ENCODE measurements around the gene NDE1.
"Not testable (repeated sequence)": the region's sequence is repeated elsewhere in the genome, so short reads cannot be mapped to it uniquely, and the experiment has no call there.

Gene NDE1

DNA sequence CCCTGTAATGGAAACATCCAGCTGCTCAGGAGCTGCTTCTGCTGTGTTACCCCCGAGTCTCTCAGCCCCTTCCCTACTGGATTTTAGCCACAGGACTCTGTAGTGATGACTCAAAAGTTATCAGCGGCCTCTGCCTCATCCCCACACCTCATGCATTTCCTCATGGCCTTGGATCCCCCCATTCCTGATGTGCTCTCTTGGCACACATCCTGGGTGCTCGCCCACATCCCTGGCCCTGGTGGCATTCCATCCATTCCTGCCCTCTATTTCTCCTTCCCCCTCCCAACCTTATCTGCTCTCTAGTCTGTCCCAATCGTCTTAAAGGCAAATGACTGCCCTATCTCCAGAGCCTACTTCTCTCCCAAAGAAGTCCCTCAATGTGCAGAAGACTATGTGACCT lies 31.7 kb upstream of the NDE1 start:
- DNase-seq (ENCODE audit: low read depth, low spot score): no peak
- H3K27ac ChIP-seq: no peak overlapping the region

- no peak for DNase-seq (ENCODE audit: low read depth, low spot score)
- H3K27ac ChIP-seq: no peak overlapping the region
Measured at GRCh38 chr16:15620611-15621195, 29.3 kb upstream of the NDE1 start.

- H3K27ac ChIP-seq: no peak overlapping the region
- no peak for DNase-seq (ENCODE audit: low read depth, low spot score)
Measured at GRCh38 chr16:15621456-15621855, 28.6 kb upstream of the NDE1 start.

- no peak for DNase-seq (ENCODE audit: low read depth, low spot score)
- H3K27ac ChIP-seq: no peak overlapping the region
Measured at GRCh38 chr16:15621889-15622288, 28.2 kb upstream of the NDE1 start.

GRCh38 chr16:15631730-15632409 lies 18.2 kb upstream of the NDE1 start:
- DNase-seq (ENCODE audit: low read depth, low spot score): no peak
- no peak overlapping the region for H3K27ac ChIP-seq

DNA sequence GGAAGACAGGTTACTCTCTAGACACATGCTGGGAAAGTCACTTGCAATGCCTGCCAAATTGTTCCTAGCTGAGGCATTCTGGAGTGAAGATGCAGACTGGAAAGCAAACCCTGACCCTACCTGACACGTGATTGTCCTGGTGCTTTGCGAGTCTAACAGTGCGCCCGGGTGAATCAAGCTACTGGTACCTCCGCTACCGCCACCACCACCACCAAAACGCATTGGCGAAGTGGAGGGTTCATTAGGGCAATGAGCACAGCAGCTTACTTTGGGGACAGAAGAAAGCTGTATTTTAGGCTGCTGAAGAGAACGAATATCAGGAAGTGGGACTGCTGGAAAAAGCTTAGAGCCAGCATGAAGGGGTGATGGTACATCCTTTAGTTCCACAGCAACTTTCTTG lies 14.1 kb upstream of the NDE1 start:
- H3K27ac ChIP-seq: no peak overlapping the region
- DNase-seq (ENCODE audit: low read depth, low spot score): no peak

- no peak overlapping the region for H3K27ac ChIP-seq
- DNase-seq (ENCODE audit: low read depth, low spot score): no peak
Measured at GRCh38 chr16:15636392-15636873, 13.6 kb upstream of the NDE1 start.

- H3K27ac ChIP-seq: no peak overlapping the region
- no peak for DNase-seq (ENCODE audit: low read depth, low spot score)
Measured at GRCh38 chr16:15639061-15639568, 10.9 kb upstream of the NDE1 start.

DNA sequence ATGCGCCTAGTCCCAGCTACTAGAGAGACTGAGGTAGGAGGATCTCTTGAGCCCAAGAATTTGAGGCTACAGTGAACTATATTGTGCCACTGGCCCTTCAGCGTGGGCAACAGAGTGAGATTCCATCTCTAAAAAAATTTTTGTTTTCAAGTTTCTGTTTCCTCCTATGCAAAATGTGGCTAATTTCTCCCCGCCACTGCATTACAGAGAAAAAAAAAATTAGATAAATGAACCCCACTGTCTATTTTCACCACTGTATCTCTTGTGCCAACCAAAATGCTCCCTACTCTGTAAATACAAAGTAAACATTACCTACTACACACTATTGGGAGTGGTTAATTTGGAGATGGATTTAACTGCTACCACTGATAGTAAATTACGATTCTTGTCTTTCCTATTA lies 9.1 kb upstream of the NDE1 start:
- no peak for DNase-seq (ENCODE audit: low read depth, low spot score)
- H3K27ac ChIP-seq: no peak overlapping the region

- DNase-seq (ENCODE audit: low read depth, low spot score): no peak
- H3K27ac ChIP-seq: peak overlapping the region; percentile 99
Measured at GRCh38 chr16:15641753-15642556, 8.1 kb upstream of the NDE1 start.

GRCh38 chr16:15642557-15643047 lies 7.4 kb upstream of the NDE1 start:
- peak overlapping the region; percentile 99 for H3K27ac ChIP-seq
- DNase-seq (ENCODE audit: low read depth, low spot score): peak; percentile 16

DNA sequence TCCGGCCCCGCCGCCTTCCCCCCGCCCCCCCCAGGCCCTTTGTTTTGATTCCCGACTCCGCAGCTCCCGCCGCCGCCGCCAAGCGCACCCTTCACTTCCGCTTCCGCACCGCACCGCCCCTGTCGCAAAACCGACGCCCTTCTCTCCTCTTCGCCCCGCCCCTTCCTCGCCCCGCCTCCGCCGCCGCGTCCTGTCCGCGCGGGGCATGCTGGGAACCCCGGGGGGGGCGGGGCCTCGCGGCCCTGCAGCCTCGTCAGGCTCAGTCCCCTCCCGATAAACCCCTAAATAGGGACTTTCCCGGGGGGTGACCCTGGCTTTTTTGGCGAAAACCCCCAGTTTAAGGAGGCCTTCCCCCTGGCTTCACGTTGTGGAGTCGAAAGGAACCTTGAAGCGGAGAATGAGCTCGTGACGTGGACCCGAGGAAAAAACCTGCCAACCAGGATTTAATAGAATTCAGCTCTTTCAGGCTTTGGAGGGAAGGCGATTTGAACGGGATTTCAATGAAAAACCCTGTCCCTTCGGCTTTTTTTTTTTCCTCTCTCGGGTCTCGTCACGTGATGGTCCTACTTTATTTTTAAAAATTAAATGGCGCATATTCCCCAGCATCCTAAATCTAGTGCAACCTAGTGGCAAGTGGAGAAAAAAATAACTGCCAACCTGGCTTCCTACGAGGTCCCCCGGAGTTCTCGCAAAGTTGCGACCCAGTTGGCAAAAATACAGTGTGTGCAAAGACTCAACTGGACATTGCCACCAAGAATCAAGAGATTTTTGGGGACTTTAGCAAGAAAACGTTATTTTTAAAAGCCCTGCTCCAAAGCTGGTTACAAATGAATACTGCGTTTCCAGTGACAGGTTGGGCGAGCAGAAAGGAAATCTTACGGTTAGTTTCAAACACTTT lies 6.7 kb upstream of the NDE1 start, which contains the start of gene MARF1:
MARF1 (minus strand) TSS at position 107 of the 898 bp plus-strand sequence. CDS start 3,921 bp downstream, outside the sequence.
- H3K27ac ChIP-seq: peak within 1 kb of the TSS; percentile 99
- DNase-seq (ENCODE audit: low read depth, low spot score): peak; percentile 73

DNA sequence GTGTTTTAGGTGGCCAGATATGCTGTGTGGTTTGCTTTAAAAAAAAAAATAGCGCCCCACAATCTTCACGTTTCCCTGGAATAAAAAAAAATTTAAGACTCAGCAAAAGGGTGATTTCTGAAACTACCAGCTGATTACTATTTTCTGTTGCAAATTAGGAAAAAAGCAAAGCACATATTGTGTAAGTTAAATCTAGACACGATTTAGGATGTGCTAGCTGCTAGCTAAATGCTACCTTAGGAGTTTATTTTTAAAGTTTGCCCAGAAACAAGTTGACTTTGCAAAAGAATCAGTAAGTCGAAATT lies 6.1 kb upstream of the NDE1 start:
- H3K27ac ChIP-seq: peak overlapping the region; percentile 99
- no peak for DNase-seq (ENCODE audit: low read depth, low spot score)

DNA sequence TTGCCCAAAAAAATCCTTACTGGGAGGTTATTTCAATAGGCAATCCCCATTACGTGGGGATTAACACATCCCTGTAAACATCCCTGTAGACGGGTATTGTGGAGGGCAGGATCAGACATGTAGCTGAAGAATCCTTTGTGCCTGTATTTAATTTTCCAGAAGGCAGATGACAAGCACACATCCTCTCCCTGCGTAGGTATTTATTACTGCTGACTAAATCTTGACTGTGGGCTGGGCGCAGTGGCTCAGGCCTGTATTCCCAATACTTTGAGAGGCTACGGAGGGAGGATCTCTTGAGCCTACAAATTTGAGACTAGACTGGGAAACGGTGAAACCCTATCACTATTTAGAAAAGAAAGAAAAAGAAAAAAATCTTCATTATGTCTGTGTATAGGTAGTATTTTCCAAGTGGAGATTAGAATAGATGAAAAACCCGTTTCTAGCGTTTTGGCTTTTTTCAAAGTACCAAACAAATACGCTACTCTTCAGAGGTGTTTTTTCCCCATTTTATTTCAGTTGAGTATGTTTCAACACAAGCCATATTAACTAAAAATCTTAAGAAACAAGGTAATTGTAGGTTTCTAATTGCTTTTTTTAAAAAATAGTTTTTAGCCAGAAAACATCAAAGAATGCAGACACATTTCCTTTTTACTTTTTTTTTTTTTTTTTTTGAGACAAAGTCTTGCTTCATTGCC lies 5.6 kb upstream of the NDE1 start:
- peak overlapping the region; percentile 99 for H3K27ac ChIP-seq
- DNase-seq (ENCODE audit: low read depth, low spot score): peak; percentile 96

DNA sequence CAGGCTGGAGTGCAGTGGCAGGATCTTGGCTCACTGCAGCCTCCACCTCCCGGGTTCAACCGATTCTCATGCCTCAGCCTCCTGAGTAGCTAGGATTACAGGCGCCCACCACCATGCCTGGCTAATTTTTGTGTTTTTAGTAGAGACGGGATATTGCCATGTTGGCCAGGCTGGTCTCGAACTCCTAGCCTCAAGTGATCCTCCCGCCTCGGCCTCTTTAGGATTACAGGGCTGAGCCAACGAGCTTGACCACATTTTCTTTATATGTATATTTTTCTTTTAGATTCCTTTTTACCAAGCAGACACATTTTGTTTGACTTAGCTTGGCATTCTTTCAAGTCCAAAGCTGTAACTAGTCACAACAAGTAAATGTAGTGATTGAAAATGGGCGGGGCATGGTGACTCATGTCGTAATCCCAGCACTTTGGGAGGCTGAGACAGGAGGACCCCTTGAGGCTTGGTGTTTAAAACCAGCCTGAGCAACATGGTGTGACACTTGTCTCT lies 5.0 kb upstream of the NDE1 start:
- peak overlapping the region; percentile 99 for H3K27ac ChIP-seq
- peak; percentile 97 for DNase-seq (ENCODE audit: low read depth, low spot score)

DNA sequence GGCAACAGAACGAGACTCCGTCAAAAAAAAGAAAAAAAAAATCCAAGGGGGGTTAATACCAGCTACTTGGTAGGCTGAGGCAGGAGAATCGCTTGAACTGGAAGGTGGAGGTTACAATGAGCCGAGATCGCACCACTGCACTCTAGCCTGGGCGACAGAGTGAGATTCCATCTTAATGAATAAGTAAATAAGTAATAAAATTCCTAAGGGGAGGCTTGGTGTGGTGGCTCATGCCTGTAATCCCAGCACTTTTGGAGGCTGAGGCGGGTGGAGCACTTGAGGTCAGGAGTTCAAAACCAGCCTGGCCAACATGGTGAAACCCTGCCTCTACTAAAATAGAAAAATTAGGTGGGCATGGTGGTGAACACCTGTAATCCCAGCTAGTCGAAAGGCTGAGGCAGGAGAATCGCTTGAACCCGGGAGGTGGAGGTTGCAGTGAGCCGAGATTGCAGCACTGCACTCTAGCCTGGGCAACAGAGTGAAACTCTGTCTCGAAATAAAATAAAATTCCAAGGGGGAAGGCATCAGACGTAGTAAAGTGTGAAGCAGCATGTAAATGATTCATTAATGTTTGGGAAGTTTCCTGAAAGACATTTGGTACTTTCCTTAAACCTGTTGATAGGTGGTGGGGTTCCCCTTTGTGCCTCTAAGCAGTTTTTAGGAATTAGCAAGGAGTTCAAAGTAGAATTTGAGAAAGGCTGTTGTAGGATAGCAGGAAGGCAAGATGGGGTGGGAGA lies 3.3 kb upstream of the NDE1 start:
- H3K27ac ChIP-seq: peak overlapping the region; percentile 99
- DNase-seq (ENCODE audit: low read depth, low spot score): not testable (repeated sequence)

DNA sequence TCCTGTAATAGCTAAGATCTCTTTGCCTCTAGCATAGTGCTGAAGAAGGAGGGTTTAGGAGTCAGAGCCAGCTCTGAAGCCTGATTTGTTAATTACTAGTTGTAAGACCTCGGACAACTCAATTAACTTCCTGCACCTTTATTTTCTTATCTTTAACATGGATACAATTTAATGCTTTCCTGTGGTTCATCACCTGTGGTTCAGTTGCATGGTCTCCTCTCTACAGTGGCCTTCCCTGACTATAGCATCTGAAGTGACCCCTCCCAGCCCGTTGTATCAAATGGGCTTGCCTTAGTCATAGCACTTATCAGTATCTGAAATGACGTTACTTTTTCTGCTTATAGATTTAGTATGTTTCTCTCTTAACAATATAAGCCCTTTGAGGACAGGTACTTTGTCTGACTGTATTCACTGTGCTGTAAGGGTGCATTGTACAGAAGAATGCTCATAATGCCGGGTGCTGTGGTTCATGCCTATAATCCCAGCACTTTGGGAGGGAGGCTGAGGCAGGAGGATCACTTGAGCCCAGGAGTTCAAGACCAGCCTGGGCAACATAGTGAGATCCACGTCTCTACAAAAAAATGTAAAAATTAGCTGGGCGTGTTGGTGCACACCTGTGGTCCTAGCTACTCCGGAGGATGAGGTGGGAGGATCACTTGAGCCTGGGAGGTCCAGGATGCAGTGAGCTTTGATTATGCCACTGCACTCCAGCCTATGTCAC lies 2.6 kb upstream of the NDE1 start:
- peak overlapping the region; percentile 99 for H3K27ac ChIP-seq
- no peak for DNase-seq (ENCODE audit: low read depth, low spot score)
